ENCODE results near the gene ACTL6A.
A peak's percentile ranks its signal among the peaks of the same experiment; 100 is the strongest.

Gene ACTL6A

DNA sequence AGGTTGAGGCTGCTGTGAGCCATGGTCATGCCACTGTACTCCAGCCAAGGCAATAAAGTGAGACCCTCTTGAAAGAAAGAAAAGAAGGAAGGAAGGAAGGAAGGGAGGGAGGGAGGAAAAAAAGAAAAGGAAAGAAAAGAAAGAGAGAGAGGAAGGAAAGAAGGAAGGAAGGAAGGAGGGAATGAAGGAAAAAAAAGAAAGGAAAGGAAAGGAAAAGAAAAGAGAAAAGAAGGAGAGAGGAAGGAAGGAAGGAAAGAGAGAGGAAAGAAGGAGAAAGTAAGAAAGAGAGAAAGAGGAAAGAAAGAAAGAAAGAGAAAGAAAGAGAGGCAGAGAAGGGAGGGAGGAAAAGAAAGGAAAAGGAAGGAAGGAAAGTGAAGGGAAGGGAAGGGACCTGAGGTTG lies 20.4 kb upstream of the ACTL6A start:
- Histone ChIP-seq H3K9me3 (ENCODE audit: control insufficient read depth, insufficient read depth, low read depth, low read length) (no peaks in the 10 kb centered on the region), H3K27ac (ENCODE audit: low read depth, low read length) (no peak overlapping the region), H3K27me3 (ENCODE audit: control insufficient read depth, insufficient read depth, low read length) (no peaks in the 10 kb centered on the region), H3K36me3 (ENCODE audit: control insufficient read depth, insufficient read depth, low read length) (no peaks in the 10 kb centered on the region), H3K9ac (ENCODE audit: low read length) (no peak overlapping the region), H3K4me3 (ENCODE audit: low read depth, low read length) (no peak overlapping the region), H3K4me1 (ENCODE audit: control insufficient read depth, insufficient read depth, low read length) (peaks cover 16% of the 10 kb centered on the region)

- Histone ChIP-seq H3K27me3 (ENCODE audit: control insufficient read depth, insufficient read depth, low read length) (no peaks in the 10 kb centered on the region), H3K9ac (ENCODE audit: low read length) (no peak overlapping the region), H3K4me1 (ENCODE audit: control insufficient read depth, insufficient read depth, low read length) (peaks cover 11% of the 10 kb centered on the region), H3K4me3 (ENCODE audit: low read depth, low read length) (no peak overlapping the region), H3K27ac (ENCODE audit: low read depth, low read length) (no peak overlapping the region), H3K36me3 (ENCODE audit: control insufficient read depth, insufficient read depth, low read length) (no peaks in the 10 kb centered on the region), H3K9me3 (ENCODE audit: control insufficient read depth, insufficient read depth, low read depth, low read length) (no peaks in the 10 kb centered on the region)
Measured at GRCh38 chr3:179544981-179545645, 17.6 kb upstream of the ACTL6A start.

DNA sequence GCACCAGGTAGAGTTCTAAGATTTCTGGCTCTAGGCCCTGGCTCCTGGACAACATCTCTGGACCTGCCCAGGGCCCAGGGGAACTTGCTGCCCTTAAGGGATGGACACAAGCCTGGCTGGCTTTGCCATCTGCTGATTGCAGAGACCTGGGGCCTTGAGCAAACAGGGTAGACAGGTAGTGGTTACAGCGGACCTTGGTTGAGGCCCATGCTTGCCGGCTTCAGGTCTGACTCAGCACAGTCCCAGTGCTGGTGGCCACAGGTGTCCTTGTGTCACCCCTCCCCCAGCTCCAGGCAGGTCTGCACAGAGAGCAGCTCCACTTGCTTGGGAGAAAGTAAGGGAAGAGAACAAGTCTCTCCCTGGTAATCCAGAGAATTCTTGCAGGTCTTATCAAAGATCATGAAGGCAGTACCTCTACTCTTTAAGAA lies 15.9 kb upstream of the ACTL6A start:
- Histone ChIP-seq H3K27me3 (ENCODE audit: control insufficient read depth, insufficient read depth, low read length) (no peaks in the 10 kb centered on the region), H3K9me3 (ENCODE audit: control insufficient read depth, insufficient read depth, low read depth, low read length) (no peaks in the 10 kb centered on the region), H3K36me3 (ENCODE audit: control insufficient read depth, insufficient read depth, low read length) (no peaks in the 10 kb centered on the region), H3K4me1 (ENCODE audit: control insufficient read depth, insufficient read depth, low read length) (peaks cover 11% of the 10 kb centered on the region), H3K27ac (ENCODE audit: low read depth, low read length) (no peak overlapping the region), H3K4me3 (ENCODE audit: low read depth, low read length) (0 out of 2 replicates have a peak overlapping the region, but pooled peaks have one; percentile 31), H3K9ac (ENCODE audit: low read length) (no peak overlapping the region)

DNA sequence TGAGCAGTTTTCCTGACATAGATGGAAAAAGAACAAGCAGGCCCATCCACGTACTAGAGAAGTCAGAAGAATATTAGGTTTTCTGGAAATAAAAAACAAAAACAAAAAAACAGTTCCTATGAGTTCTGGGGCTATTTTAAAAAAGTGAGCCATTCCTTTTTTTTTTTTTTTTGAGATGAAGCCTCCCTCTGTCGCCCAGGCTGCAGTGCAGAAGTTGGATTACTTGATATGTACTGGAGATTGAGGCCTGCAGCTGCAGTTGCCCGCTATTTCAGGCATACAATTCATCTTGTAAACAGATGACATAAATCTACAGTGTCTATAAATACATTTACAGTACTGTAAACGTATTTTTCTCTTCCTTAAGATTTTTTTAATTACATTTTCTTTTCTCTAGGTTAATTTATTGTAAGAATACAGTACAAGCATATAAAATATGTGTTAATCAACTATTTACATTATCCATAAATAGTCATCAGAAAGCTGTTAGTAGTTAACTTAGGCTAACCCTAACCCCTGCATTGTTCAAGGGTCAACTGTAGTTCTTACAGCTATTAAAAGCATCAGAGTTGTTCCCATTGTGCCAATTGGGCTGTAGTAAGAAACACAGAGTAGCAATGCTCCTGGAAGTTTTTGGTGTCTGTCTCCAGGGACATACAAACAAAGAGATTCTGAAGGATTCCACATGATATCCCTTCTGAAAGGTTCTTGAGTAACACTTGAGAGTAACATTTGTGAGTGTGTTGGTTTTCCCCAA lies 11.2 kb upstream of the ACTL6A start:
- Histone ChIP-seq H3K9ac (ENCODE audit: low read length) (no peak overlapping the region), H3K27ac (ENCODE audit: low read depth, low read length) (no peak overlapping the region)

GRCh38 chr3:179558742-179559364 lies 3.9 kb upstream of the ACTL6A start:
- Histone ChIP-seq H3K4me1 (ENCODE audit: control insufficient read depth, insufficient read depth, low read length) (no peaks in the 10 kb centered on the region; the same call in 1 of the 2 replicates), H3K36me3 (ENCODE audit: control insufficient read depth, insufficient read depth, low read length) (no peaks in the 10 kb centered on the region), H3K9me3 (ENCODE audit: control insufficient read depth, insufficient read depth, low read depth, low read length) (no peaks in the 10 kb centered on the region), H3K27ac (ENCODE audit: low read depth, low read length) (no peak overlapping the region), H3K27me3 (ENCODE audit: control insufficient read depth, insufficient read depth, low read length) (no peaks in the 10 kb centered on the region), H3K4me3 (ENCODE audit: low read depth, low read length) (no peak overlapping the region), H3K9ac (ENCODE audit: low read length) (no peak overlapping the region)

More for the DNA sequence above, 11.2 kb upstream of the ACTL6A start:
- peaks cover 8% of the 10 kb centered on the region for H3K4me1 ChIP-seq (ENCODE audit: control insufficient read depth, insufficient read depth, low read length)
- H3K36me3 ChIP-seq (ENCODE audit: control insufficient read depth, insufficient read depth, low read length) = no peaks in the 10 kb centered on the region
- H3K4me3 ChIP-seq (ENCODE audit: low read depth, low read length) = no peak overlapping the region
- no peaks in the 10 kb centered on the region for H3K27me3 ChIP-seq (ENCODE audit: control insufficient read depth, insufficient read depth, low read length)
- no peaks in the 10 kb centered on the region for H3K9me3 ChIP-seq (ENCODE audit: control insufficient read depth, insufficient read depth, low read depth, low read length)

DNA sequence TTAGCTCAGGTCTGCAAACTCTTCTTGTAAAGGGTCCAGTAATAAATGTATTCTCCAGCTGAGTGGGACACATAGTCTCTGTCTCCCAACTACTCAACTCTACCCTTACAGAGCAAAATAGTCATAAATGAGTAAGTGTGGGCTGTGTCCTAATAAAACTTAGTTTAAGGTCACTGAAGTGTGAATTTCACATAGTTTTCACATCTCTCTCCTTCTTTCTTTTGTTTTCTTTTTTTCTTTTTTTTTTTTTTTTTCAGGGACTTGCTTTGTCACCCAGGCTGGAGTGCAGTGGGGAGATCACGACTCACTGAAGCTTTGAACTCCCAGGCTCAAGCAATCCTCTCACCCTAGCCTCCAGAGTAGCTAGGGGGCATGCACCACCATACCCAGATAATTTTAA lies 1.9 kb upstream of the ACTL6A start:
- Histone ChIP-seq H3K27me3 (ENCODE audit: control insufficient read depth, insufficient read depth, low read length) (no peaks in the 10 kb centered on the region), H3K36me3 (ENCODE audit: control insufficient read depth, insufficient read depth, low read length) (no peaks in the 10 kb centered on the region), H3K4me3 (ENCODE audit: low read depth, low read length) (no peak overlapping the region), H3K4me1 (ENCODE audit: control insufficient read depth, insufficient read depth, low read length) (no peaks in the 10 kb centered on the region; the same call in 1 of the 2 replicates), H3K27ac (ENCODE audit: low read depth, low read length) (no peak overlapping the region), H3K9me3 (ENCODE audit: control insufficient read depth, insufficient read depth, low read depth, low read length) (no peaks in the 10 kb centered on the region), H3K9ac (ENCODE audit: low read length) (no peak overlapping the region)

DNA sequence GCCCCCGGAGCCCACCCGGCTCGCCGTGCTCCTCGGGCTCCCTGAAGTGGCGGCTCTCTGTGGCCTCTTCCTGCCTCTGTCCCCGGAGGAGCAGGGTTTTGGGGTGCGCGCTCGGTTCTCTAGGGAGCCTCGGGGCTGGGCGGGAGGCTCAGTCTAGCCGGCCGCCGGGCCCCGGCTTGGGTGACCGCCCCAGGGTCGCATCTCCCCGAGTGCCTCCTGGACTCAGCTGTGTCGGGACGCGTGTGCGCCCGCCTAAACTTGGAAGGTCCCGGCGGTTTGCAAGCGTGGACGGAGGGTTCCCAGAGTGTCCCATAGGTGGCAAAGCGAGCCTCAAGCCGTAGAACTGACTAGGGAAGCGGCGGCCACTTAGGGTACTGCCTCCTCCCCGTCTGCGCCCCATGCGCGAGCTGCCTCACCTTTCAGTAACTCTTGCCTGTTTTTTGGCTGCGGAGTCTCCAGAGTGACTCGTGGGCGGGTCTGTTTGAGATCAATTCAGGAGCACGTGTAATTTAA lies 601 bp downstream of the ACTL6A start:
- Histone ChIP-seq H3K9ac (ENCODE audit: low read length) (peak overlapping the region; percentile 98), H3K9me3 (ENCODE audit: control insufficient read depth, insufficient read depth, low read depth, low read length) (no peaks in the 10 kb centered on the region), H3K36me3 (ENCODE audit: control insufficient read depth, insufficient read depth, low read length) (no peaks in the 10 kb centered on the region), H3K27me3 (ENCODE audit: control insufficient read depth, insufficient read depth, low read length) (no peaks in the 10 kb centered on the region), H3K4me3 (ENCODE audit: low read depth, low read length) (peak overlapping the region; percentile 96), H3K4me1 (ENCODE audit: control insufficient read depth, insufficient read depth, low read length) (no peaks in the 10 kb centered on the region; the same call in 1 of the 2 replicates), H3K27ac (ENCODE audit: low read depth, low read length) (peak overlapping the region; percentile 27; the same call in 1 of the 2 replicates)

- no peaks in the 10 kb centered on the region for H3K9me3 ChIP-seq (ENCODE audit: control insufficient read depth, insufficient read depth, low read depth, low read length)
- no peak overlapping the region for H3K4me3 ChIP-seq (ENCODE audit: low read depth, low read length)
- peaks cover 16% of the 10 kb centered on the region for H3K36me3 ChIP-seq (ENCODE audit: control insufficient read depth, insufficient read depth, low read length)
- no peak overlapping the region for H3K27ac ChIP-seq (ENCODE audit: low read depth, low read length)
- no peaks in the 10 kb centered on the region for H3K27me3 ChIP-seq (ENCODE audit: control insufficient read depth, insufficient read depth, low read length)
- H3K9ac ChIP-seq (ENCODE audit: low read length) = no peak overlapping the region
- no peaks in the 10 kb centered on the region; the same call in 1 of the 2 replicates for H3K4me1 ChIP-seq (ENCODE audit: control insufficient read depth, insufficient read depth, low read length)
Measured at GRCh38 chr3:179565496-179565895, 2.8 kb downstream of the ACTL6A start.

- H3K4me3 ChIP-seq (ENCODE audit: low read depth, low read length) = no peak overlapping the region
- H3K27me3 ChIP-seq (ENCODE audit: control insufficient read depth, insufficient read depth, low read length) = no peaks in the 10 kb centered on the region
- no peaks in the 10 kb centered on the region for H3K9me3 ChIP-seq (ENCODE audit: control insufficient read depth, insufficient read depth, low read depth, low read length)
- peaks cover 89% of the 10 kb centered on the region for H3K36me3 ChIP-seq (ENCODE audit: control insufficient read depth, insufficient read depth, low read length)
- no peaks in the 10 kb centered on the region for H3K4me1 ChIP-seq (ENCODE audit: control insufficient read depth, insufficient read depth, low read length)
- no peak overlapping the region for H3K27ac ChIP-seq (ENCODE audit: low read depth, low read length)
- H3K9ac ChIP-seq (ENCODE audit: low read length) = no peak overlapping the region
Measured at GRCh38 chr3:179580992-179581391, 18.3 kb downstream of the ACTL6A start.

GRCh38 chr3:179589143-179589542 lies 26.4 kb downstream of the ACTL6A start:
- H3K36me3 ChIP-seq (ENCODE audit: control insufficient read depth, insufficient read depth, low read length) = peaks cover 97% of the 10 kb centered on the region
- H3K27me3 ChIP-seq (ENCODE audit: control insufficient read depth, insufficient read depth, low read length) = no peaks in the 10 kb centered on the region
- no peak overlapping the region for H3K27ac ChIP-seq (ENCODE audit: low read depth, low read length)

DNA sequence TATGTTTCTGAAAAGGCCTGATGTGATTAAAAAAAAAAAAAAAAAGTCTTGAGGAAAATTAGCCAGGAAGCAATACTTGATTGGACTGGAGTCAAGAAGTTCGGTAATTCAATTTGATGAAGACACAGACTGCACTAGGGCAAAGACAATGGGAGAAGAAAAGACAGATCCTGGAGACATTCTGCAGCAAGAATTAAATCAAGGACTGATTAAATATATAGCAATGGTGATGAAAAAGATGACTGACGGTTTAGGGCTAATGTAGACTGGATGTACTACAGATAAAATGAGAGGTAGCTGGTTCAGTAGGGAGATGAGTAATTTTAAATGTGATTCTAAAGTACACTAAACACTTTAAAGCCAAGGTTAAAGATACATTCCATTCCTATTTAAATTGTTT lies 27.9 kb downstream of the ACTL6A start:
- Histone ChIP-seq H3K27me3 (ENCODE audit: control insufficient read depth, insufficient read depth, low read length) (no peaks in the 10 kb centered on the region), H3K36me3 (ENCODE audit: control insufficient read depth, insufficient read depth, low read length) (peaks cover 95% of the 10 kb centered on the region), H3K27ac (ENCODE audit: low read depth, low read length) (no peak overlapping the region)

More at GRCh38 chr3:179589143-179589542, 26.4 kb downstream of the ACTL6A start:
- Histone ChIP-seq H3K4me1 (ENCODE audit: control insufficient read depth, insufficient read depth, low read length) (no peaks in the 10 kb centered on the region), H3K9me3 (ENCODE audit: control insufficient read depth, insufficient read depth, low read depth, low read length) (no peaks in the 10 kb centered on the region), H3K4me3 (ENCODE audit: low read depth, low read length) (no peak overlapping the region), H3K9ac (ENCODE audit: low read length) (no peak overlapping the region)

More for the DNA sequence above, 27.9 kb downstream of the ACTL6A start:
- no peak overlapping the region for H3K4me3 ChIP-seq (ENCODE audit: low read depth, low read length)
- H3K4me1 ChIP-seq (ENCODE audit: control insufficient read depth, insufficient read depth, low read length) = no peaks in the 10 kb centered on the region
- no peak overlapping the region for H3K9ac ChIP-seq (ENCODE audit: low read length)
- no peaks in the 10 kb centered on the region for H3K9me3 ChIP-seq (ENCODE audit: control insufficient read depth, insufficient read depth, low read depth, low read length)
